Erythroblast (primary cell): Measurements from ENCODE around the gene EGFL8.

ENCODE experiments used
- GATA1 ChIP-seq: IDR thresholded peaks from 2 replicates; pipeline ENCODE4 v1.6.1; 2011; ENCODE audit warnings: low read depth, mild to moderate bottlenecking, control low read depth, low read length, moderate library complexity
- POLR2A ChIP-seq: IDR thresholded peaks from 2 replicates; pipeline ENCODE4 v1.6.1; 2011; ENCODE audit warnings: mild to moderate bottlenecking, low read length

- TF ChIP-seq POLR2A, result no peak
- TF ChIP-seq GATA1, result no peak
Measured at GRCh38 chr6:32215617-32216016, 51.2 kb downstream of the EGFL8 start.
